Epithelial cell of prostate (primary cell): ENCODE measurements around the gene ATAD2B.

Source experiments
- DNase-seq: peaks from one replicate; pipeline ENCODE4 v3.0.0-alpha.2; 2011; ENCODE audit warnings: low read depth, low spot score
- H3K27ac ChIP-seq: fragments of 450-650 bp; 2 replicates; pipeline ENCODE4 v1.5.1; 2017; ENCODE audit warnings: mild to moderate bottlenecking

The ATAD2B gene

DNA sequence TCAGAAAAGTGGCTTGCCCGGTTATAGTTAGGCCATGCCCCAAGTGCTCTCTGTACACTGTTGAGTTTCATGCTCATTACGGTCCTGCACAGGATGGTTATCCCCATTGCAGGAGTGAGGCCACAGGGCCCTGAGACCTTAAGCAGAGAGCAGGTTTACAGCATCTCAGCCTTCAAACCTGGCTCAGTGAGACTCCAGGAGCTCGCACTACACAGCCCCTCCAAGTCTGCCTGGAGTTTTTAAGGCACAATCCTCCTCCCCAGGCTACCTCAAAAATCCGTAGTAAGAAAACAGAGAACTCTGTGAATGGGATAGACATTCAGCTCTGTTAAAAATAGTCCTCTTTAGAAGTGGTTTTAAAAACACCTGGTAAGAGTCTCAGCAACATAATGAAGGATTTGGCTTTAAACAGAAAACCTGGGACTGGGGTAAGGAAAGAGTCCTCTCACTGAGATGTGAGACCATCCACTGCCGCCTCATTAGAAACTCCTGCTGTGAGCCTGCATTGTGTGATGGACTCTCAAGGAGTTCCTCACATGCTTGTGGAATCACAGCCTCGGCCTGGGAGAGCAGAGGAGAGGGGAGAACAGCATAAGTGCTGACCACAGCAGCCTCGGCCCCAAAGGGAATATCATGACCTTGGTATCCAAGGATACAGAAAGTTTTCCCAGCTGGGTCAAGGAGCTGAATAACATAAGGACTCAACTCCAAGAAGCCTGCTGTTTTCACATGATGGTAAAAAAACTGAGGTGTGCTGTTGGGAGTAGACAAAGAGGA lies 214.8 kb downstream of the ATAD2B start:
- no peak overlapping the region for H3K27ac ChIP-seq
- DNase-seq: no peak

DNA sequence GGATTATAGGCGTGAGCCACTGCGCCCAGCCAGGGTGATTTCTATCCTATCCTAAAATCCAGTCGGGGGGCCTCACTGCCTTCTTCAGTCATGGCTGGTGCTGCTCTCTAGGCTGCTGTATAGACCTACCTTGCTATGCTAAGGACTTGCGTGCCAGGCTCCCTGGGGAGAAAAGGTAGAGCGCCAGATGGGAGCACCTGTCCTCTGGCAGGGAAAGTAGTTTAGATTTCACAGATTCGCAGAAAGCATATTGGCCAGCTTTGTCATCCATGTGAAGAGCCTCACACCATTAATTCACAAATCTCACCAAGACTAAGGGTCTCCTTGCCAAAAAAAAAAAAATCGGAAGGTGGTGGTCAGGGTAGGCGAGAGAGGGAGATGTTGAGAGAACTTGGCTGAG lies 217.6 kb downstream of the ATAD2B start:
- H3K27ac ChIP-seq: no peak overlapping the region
- no peak for DNase-seq

DNA sequence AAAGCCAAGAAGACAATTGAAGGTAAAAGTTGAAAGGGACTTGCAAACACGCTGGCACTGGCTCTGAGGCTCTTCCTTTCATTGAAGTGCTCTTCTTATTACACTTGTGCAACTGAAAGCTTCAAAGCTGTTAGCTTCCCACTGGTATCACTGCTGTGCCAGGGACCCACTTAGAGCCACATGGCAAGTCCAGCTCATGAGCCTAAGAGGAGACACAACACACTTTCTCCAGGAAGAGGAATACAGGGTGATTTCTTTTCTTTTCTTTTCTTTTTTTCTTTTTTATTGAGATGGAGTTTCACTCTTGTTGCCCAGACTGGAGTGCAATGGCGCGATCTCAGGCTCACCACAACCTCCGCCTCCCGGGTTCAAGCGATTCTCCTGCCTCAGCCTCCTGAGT lies 218.2 kb downstream of the ATAD2B start:
- H3K27ac ChIP-seq: no peak overlapping the region
- no peak for DNase-seq

DNA sequence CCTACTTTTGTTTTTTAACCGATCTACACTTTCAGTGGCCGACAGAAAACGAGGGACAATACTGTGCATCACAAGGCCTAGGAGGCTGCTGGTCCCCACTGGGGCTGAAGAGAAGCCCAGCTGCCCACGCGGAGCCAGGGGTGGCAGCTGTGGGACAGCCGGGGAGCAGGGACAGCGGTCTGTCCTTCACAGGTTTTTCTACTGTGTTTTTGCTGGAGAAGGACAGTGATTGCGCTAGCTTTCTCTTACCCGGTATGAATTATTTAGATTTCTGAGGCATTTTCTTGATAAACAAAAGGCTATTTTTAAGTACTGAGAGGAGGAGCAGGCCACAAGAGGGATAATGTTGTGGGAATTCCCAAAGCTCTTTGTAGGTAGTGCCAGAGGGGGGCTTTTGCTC lies 219.8 kb downstream of the ATAD2B start:
- DNase-seq: no peak
- no peak overlapping the region for H3K27ac ChIP-seq

DNA sequence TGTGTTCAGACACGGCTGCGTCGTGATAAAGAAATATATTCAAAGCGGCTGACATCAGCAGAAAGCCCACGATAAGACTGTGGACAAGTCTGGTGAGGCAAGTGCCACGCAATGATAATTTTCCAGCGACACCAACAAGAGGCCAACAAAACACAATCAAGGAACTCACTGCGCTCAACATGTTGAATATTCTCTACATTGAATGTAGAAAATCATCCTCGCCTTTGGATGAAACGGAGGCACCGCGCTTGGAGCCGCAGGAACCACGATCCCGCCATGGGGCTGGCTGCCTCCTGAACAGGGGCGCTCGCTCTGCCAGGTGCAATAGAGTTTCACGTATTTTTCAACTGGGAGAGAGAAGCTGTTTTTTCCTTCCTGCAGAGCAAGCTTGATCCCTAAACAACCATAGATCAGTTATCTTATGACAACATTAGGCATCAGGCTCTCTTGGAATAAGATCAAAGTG lies 220.3 kb downstream of the ATAD2B start:
- DNase-seq: no peak
- no peak overlapping the region for H3K27ac ChIP-seq

DNA sequence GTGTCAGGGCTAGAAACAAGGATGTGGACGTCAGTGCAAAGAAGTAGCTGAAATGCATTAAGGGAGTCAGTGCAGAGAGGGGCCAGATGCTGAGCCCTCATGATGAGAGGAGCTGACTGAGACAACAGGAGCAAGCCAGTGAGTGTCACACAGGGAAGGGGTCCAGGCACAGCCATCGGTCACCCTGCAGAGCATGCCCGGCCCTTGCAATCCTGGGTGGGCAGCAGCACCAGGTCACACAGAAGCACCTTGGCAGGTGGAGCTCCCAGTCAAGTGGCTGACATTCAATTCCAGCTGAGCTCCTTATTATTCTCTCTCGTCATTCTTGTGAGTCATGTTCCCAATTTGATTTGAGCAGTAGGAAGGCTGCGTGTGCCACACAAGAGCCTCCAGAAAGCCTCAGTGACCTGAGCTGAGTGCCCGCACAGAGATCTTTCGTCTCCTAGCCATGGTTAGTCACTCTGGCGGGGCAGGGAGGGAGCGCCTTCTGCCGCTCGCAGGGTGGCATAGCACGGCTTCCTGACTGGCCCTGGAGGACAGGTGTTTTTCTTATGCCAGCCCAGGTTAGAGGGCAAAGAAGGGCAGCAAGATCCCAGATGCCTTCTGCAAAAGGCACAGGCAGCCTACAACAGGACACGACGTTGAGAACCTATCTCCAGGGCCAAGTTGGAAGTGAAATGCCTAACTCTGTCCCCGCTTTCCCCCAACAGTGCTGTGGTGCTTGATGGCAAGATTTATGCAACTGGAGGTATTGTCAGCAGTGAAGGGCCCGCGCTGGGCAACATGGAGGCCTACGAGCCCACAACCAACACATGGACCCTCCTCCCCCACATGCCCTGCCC lies 220.9 kb downstream of the ATAD2B start:
- DNase-seq: no peak
- no peak overlapping the region for H3K27ac ChIP-seq

DNA sequence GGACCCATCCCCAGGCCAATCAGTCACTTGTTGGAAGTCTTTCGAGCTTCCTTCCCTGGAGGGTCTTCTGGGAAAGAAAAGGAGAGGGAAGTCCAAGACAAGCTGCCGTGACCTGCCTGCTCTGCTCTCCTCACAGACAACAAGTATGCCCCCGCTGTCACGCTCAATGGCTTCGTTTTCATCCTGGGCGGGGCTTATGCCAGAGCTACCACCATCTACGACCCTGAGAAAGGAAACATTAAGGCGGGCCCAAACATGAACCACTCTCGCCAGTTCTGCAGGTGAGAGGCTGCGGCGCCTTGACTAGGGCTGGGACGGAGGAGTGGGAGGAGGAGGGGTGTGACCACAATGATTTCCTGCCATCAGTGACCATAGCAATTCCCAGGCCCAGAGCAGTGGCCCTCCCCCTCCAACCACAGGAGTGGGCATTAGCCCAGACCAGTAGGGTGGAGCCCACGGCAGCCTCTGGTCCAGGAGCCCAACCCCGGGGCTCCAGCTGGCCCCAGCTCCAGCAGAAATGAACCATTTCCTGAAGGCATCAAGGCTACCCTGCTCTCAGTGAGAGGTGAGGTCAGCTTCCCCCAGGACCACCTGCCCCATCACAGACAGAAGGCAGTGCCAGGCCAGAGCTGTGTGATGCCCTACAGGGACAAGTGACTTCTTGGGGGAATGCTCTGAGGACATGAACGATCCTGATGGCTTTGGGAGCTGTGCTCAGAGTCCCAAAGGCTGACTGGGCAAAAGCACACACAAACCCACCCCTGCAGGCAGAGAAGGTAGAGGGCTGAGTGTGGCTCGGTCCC lies 223.1 kb downstream of the ATAD2B start:
- no peak for DNase-seq
- no peak overlapping the region for H3K27ac ChIP-seq

DNA sequence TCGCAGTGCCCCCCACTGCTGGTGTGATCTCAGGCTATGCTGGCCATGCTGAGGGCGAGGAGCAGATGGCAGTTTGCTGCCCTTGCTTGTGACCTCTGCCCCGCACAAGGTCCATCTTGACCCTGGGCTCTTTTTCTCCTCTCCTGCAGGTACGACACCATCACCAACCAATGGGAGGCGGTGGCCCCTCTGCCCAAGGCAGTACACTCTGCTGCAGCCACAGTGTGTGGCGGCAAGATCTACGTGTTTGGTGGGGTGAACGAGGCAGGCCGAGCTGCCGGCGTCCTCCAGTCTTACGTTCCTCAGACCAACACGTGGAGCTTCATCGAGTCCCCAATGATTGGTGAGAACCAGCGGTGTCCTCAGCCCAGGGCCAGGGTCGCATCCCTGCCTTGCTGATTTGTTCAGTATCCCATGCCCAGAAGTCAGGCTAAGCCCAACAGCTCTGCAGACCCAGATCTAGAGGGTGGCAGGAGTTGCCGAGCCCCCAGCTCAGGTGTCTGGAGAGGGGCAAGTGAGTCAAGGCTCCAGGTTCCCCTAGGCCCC lies 223.8 kb downstream of the ATAD2B start:
- DNase-seq: no peak
- no peak overlapping the region for H3K27ac ChIP-seq

DNA sequence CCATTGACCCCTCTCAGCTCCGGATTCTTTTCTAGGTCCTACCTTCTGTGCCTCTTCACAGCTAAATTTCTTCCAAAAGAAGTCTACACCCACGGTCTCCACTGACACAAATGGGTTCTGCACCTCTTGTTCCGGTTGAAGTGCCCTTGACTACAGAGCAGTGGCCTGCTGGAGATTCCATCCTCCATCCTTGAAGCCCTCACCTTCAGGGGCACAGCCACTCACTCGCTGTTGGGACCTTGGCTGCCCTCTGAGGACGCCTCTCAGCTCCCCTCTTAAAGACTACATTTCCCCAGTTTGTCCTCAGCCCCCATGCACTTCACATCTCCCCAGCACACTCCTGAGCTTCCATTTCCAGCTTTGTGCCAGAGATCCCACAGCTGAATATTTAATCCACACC lies 226.3 kb downstream of the ATAD2B start:
- H3K27ac ChIP-seq: no peak overlapping the region
- no peak for DNase-seq

DNA sequence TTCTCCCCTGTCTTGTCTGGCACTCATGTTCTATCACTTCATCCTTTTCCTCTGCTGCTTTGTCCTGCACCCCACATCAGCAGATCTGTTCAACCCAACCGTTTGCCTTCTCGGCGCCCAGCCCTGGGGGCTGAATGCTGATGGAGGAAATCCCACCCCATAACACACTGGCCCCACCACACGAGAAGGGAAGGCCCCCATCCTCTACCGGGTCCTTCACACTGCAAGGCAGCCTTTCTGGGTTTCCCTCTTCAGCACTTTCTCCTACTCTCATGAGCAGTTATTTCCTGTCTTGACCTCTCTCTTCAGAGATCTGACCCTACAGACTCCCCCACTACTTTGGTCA lies 227.4 kb downstream of the ATAD2B start:
- no peak for DNase-seq
- no peak overlapping the region for H3K27ac ChIP-seq

DNA sequence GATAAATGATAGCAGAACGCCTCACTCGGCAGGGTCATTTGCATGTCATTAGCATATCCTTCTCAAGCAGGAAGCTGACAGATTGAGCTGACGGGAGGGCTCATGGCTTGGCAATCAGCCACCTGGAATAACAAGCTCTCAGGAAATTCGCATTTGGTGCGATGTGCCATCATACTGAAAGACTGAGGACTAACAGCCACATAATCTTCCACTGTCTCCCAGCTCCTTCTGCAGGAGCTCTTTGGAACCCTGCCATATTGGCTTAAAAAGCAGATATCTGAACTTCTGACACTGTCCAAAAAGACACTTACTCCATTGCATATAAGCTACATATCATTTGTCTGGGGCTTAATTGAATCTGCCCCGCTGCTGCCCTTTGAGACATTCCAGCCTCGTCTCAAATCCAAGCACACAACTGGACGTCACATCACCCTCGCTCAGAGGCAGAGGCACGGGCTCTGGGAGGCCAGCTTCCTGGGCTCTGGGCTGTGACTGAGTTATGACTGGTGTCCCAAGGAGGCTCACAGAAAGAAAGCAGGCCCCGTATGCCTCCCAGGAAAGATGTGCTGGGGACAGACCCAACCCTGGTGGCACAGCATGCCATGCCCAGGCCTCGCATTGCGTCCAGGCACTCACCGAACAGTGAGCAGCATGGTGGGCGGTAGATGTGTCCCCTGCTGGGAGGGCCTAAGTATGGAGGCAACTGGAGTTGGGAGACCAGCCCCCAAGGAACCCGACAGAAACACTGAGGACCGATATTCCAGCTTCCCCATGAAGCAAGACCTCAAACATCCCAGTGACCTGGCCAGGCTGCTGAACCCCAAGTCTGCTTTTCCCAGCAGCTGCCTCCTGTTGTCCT lies 228.0 kb downstream of the ATAD2B start:
- H3K27ac ChIP-seq: no peak overlapping the region
- DNase-seq: no peak
